Erythroblast (primary cell): Measurements from ENCODE around the gene HEMGN.

Experiments
- GATA1 ChIP-seq: IDR thresholded peaks from 2 replicates; pipeline ENCODE4 v1.6.1; 2011; ENCODE audit warnings: low read depth, mild to moderate bottlenecking, control low read depth, low read length, moderate library complexity
- POLR2A ChIP-seq: IDR thresholded peaks from 2 replicates; pipeline ENCODE4 v1.6.1; 2011; ENCODE audit warnings: mild to moderate bottlenecking, low read length

GRCh38 chr9:97921959-97922724, 15.8 kb downstream of the HEMGN start, which contains the start of gene TRMO:
- TF ChIP-seq POLR2A: peak; percentile 99
- no peak for TF ChIP-seq GATA1
